ENCODE data around the gene PNPO.

GRCh38 chr17:47975823-47976205 is 34.4 kb downstream of the PNPO start:
- no peak for TF ChIP-seq CTCF (CRISPR knock-in tag; IDR thresholded peaks at IDR 0.05)
- TF ChIP-seq ZBTB44 (CRISPR knock-in tag; IDR thresholded peaks at IDR 0.05): no peak
